ENCODE data around the gene SLC25A5.
"Not testable (repeated sequence)": the region's sequence is repeated elsewhere in the genome, so short reads cannot be mapped to it uniquely, and the experiment has no call there.

The SLC25A5 gene

GRCh38 chrX:119482481-119483480 lies 14.5 kb downstream of the SLC25A5 start (continued):
- no peak for TF ChIP-seq TSHZ1 (tag by site-specific recombination; IDR thresholded peaks at IDR 0.05; ENCODE audit: borderline replicate concordance)
- peak; percentile 94 for TF ChIP-seq ZBTB17 (tag by site-specific recombination; IDR thresholded peaks at IDR 0.05)
- peak; percentile 67 for TF ChIP-seq ZBTB26 (tag by site-specific recombination; optimal IDR thresholded peaks at IDR 0.05)
- no peak for TF ChIP-seq ZNF621 (tag by site-specific recombination; IDR thresholded peaks at IDR 0.05)
- TF ChIP-seq ZNF211 (tag by site-specific recombination; IDR thresholded peaks at IDR 0.05; ENCODE audit: low read depth), result no peak
- TF ChIP-seq SETDB1 (IDR thresholded peaks at IDR 0.05; ENCODE audit: insufficient read length, low read length), result no peak
- TF ChIP-seq ZNF341 (tag by site-specific recombination; IDR thresholded peaks at IDR 0.05; ENCODE audit: low read depth), result peak; percentile 44
- TF ChIP-seq IKZF3 (tag by site-specific recombination; IDR thresholded peaks at IDR 0.05), result no peak
- 0 out of 2 replicates have a peak, but pooled peaks have one; percentile 17 for TF ChIP-seq ZNF629 (tag by site-specific recombination; IDR thresholded peaks at IDR 0.05)

GRCh38 chrX:119486745-119487144 lies 18.5 kb downstream of the SLC25A5 start:
- CTCF ChIA-PET, result interaction anchor here (0.7 to 5.8 kb wide), 4 partner anchors 10 to 656 kb away, joined by 3 to 44 read pairs (median 8); no protein-coding TSS in a partner anchor
- POLR2A ChIA-PET, result no interaction called here

GRCh38 chrX:119487766-119488165 lies 19.5 kb downstream of the SLC25A5 start:
- not testable (repeated sequence) for H3K9me3 ChIP-seq (ENCODE audit: control insufficient read depth, insufficient read depth, low read depth, low read length); H3K27ac ChIP-seq (ENCODE audit: extremely low read depth, low read depth, low read length)
- POLR2A ChIA-PET, result interaction anchor here (0.8 kb wide), 1 partner anchor 18 kb away, joined by 4 read pairs; no protein-coding TSS in a partner anchor

More at GRCh38 chrX:119486745-119487144, 18.5 kb downstream of the SLC25A5 start:
- Histone ChIP-seq H3K4me1 (ENCODE audit: control insufficient read depth, insufficient read depth, low read length) (no peaks in the 10 kb centered on the region), H3K4me3 (ENCODE audit: low read depth, low read length) (no peak overlapping the region), H3K27ac (ENCODE audit: extremely low read depth, low read depth, low read length) (no peak overlapping the region), H3K9me3 (ENCODE audit: control insufficient read depth, insufficient read depth, low read depth, low read length) (no peaks in the 10 kb centered on the region), H3K36me3 (ENCODE audit: control insufficient read depth in 2 of 2, insufficient read depth in 1 of 2, low read length in 2 of 2) (no peaks in the 10 kb centered on the region)
- TF ChIP-seq GLI4 (tag by site-specific recombination; IDR thresholded peaks at IDR 0.05), result no peak
- TF ChIP-seq YY1 (tag by site-specific recombination; IDR thresholded peaks at IDR 0.05), result no peak
- no peak for TF ChIP-seq KLF16 (tag by site-specific recombination; IDR thresholded peaks at IDR 0.05)
- no peak for TF ChIP-seq ZNF561 (tag by site-specific recombination; IDR thresholded peaks at IDR 0.05; ENCODE audit: borderline replicate concordance)

GRCh38 chrX:119488749-119489148 lies 20.5 kb downstream of the SLC25A5 start:
- ChIA-PET CTCF (interaction anchor here (0.6 to 5.8 kb wide), 16 partner anchors 8 to 1264 kb away, joined by 3 to 44 read pairs (median 4); no protein-coding TSS in a partner anchor), POLR2A (interaction anchor here (0.7 kb wide), 2 partner anchors 23 to 117 kb away, joined by 3 read pairs; no protein-coding TSS in a partner anchor)
- H3K4me1 ChIP-seq (ENCODE audit: control insufficient read depth, insufficient read depth, low read length), result no peaks in the 10 kb centered on the region
- H3K9me3 ChIP-seq (ENCODE audit: control insufficient read depth, insufficient read depth, low read depth, low read length), result no peaks in the 10 kb centered on the region
- no peak overlapping the region for H3K4me3 ChIP-seq (ENCODE audit: low read depth, low read length)
- no peaks in the 10 kb centered on the region for H3K36me3 ChIP-seq (ENCODE audit: control insufficient read depth in 2 of 2, insufficient read depth in 1 of 2, low read length in 2 of 2)
- no peak overlapping the region for H3K27ac ChIP-seq (ENCODE audit: extremely low read depth, low read depth, low read length)
- no peak for TF ChIP-seq ZNF777 (tag by site-specific recombination; IDR thresholded peaks at IDR 0.05; ENCODE audit: borderline replicate concordance)
- no peak for TF ChIP-seq ZNF266 (tag by site-specific recombination; IDR thresholded peaks at IDR 0.05; ENCODE audit: low read depth)
- peak; percentile 75 for TF ChIP-seq IKZF3 (tag by site-specific recombination; IDR thresholded peaks at IDR 0.05)
- TF ChIP-seq ZSCAN18 (tag by site-specific recombination; IDR thresholded peaks at IDR 0.05), result no peak
- no peak for TF ChIP-seq ZNF548 (tag by site-specific recombination; IDR thresholded peaks at IDR 0.05)
- TF ChIP-seq ZNF362 (tag by site-specific recombination; IDR thresholded peaks at IDR 0.05), result peak; percentile 86
- TF ChIP-seq ZNF654 (tag by site-specific recombination; IDR thresholded peaks at IDR 0.05; ENCODE audit: low read depth), result peak; percentile 58
- no peak for TF ChIP-seq FEZF1 (tag by site-specific recombination; IDR thresholded peaks at IDR 0.05)

More at GRCh38 chrX:119487766-119488165, 19.5 kb downstream of the SLC25A5 start:
- H3K4me3 ChIP-seq (ENCODE audit: low read depth, low read length); H3K36me3 ChIP-seq (ENCODE audit: control insufficient read depth in 2 of 2, insufficient read depth in 1 of 2, low read length in 2 of 2); H3K4me1 ChIP-seq (ENCODE audit: control insufficient read depth, insufficient read depth, low read length): not testable (repeated sequence)
- CTCF ChIA-PET, result interaction anchor here (0.7 to 5.8 kb wide), 7 partner anchors 8 to 280 kb away, joined by 3 to 44 read pairs (median 7); no protein-coding TSS in a partner anchor

Measured in HEK293 (cell line).